ENCODE measurements around the gene KRTAP5-5.
"Not testable (repeated sequence)": the region's sequence is repeated elsewhere in the genome, so short reads cannot be mapped to it uniquely, and the experiment has no call there.

Gene KRTAP5-5

DNA sequence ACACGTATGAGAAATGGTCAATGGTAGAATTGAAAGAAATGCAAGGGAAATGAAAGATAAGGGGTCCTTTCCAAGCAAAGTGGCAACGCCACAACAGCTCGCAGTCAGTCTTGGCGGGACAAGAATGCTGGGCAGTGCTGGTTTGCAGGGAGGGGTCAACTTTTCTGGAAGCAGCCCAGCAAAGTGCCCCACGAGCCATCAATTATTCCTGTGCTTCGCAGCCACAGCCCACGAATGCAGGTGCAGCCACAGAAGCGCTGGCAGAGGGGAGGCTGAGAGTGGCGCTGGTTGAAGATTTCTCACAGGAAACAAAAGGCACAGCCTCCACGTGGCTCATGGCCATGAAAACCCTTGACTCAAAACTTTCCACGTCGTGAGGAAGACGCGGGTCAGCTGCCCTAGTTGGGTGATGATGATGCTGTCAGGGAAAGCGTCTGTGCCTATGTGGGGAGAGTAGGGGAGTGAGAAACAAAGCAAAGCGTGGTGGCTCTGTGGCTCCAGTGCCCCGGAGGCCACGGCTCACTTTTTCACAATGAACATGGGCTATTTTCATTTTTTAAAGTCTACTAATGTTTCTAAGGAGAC is 33.2 kb downstream of the KRTAP5-5 start:
- H3K9ac ChIP-seq (ENCODE audit: low read depth, low read length); H3K9me3 ChIP-seq (replicated peaks; ENCODE audit: low read length); H3K4me1 ChIP-seq (ENCODE audit: control insufficient read depth, insufficient read depth, low read length); H3K4me2 ChIP-seq (ENCODE audit: low read length); H3K4me3 ChIP-seq (ENCODE audit: low read length); H3K36me3 ChIP-seq (ENCODE audit: insufficient read depth, low read length): not testable (repeated sequence)
- H3K27me3 ChIP-seq (ENCODE audit: control insufficient read depth, insufficient read depth, low read length), result peaks cover 23% of the 10 kb centered on the region

DNA sequence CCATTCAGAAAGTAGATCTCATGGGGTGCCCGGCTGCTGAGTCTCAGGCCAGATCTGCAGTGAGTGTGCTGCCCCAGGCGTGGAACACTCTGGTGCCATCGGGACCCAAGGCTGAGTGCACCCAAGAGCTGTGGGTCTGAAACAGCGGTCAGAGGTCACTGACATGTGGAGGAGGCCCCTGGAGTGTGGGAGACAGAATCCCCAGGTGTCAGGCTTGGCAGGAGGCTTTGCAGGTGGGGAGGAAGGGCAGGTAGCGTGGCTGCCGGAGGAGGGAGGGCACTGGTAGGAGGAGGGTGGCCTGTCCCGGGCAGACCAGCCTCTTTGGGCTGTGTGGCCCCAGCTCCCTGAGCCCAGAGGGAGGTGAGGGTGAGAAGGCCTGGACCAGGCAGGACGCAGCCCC is 35.7 kb downstream of the KRTAP5-5 start:
- no peak overlapping the region for H3K9ac ChIP-seq (ENCODE audit: low read depth, low read length)
- H3K9me3 ChIP-seq (replicated peaks; ENCODE audit: low read length), result no peaks in the 10 kb centered on the region
- H3K27me3 ChIP-seq (ENCODE audit: control insufficient read depth, insufficient read depth, low read length), result peaks cover 33% of the 10 kb centered on the region
- H3K36me3 ChIP-seq (ENCODE audit: insufficient read depth, low read length), result no peaks in the 10 kb centered on the region
- no peak overlapping the region for H3K4me3 ChIP-seq (ENCODE audit: low read length)
- H3K4me1 ChIP-seq (ENCODE audit: control insufficient read depth, insufficient read depth, low read length), result no peaks in the 10 kb centered on the region
- H3K4me2 ChIP-seq (ENCODE audit: low read length), result no peak overlapping the region

DNA sequence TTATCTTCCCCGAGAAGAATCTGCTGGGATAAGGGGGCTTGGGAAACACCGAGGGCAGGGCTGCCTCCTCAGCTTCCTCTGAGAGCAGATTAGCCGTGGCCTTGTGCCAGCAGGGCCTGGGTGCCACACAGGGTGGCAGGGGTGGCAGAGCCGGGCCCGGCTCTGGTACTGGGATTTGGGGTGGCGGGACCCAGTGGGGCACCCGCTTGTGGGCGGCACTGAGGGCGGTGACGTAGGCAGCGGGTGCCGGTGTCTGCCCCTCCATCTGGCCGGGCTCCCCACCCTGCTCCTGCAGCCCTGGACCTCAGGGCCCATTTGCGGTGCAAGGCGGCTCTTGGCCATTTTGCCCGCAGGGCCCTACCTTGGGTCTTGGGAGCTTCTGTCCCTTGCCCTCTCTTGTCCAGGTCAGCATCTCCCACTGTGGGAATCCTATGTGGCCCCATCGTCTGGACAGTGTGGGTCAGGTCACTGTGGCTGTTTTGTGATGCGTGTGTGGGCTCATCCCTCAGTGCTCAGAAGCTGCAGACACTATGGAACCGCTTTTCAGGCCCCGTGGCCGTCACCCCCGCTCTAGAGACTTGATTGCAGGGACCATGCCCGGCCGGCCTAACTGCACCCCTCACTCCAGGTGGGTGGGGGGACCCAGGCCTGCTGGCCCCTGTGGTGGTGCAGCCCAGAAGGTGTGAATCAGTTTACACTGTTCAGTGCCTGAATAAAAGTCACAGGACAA is 37.7 kb downstream of the KRTAP5-5 start:
- peaks cover 40% of the 10 kb centered on the region for H3K27me3 ChIP-seq (ENCODE audit: control insufficient read depth, insufficient read depth, low read length)
- H3K9me3 ChIP-seq (replicated peaks; ENCODE audit: low read length), result no peaks in the 10 kb centered on the region
- no peak overlapping the region for H3K4me3 ChIP-seq (ENCODE audit: low read length)
- no peaks in the 10 kb centered on the region for H3K4me1 ChIP-seq (ENCODE audit: control insufficient read depth, insufficient read depth, low read length)
- H3K36me3 ChIP-seq (ENCODE audit: insufficient read depth, low read length), result no peaks in the 10 kb centered on the region
- H3K4me2 ChIP-seq (ENCODE audit: low read length), result no peak overlapping the region
- H3K9ac ChIP-seq (ENCODE audit: low read depth, low read length), result no peak overlapping the region

DNA sequence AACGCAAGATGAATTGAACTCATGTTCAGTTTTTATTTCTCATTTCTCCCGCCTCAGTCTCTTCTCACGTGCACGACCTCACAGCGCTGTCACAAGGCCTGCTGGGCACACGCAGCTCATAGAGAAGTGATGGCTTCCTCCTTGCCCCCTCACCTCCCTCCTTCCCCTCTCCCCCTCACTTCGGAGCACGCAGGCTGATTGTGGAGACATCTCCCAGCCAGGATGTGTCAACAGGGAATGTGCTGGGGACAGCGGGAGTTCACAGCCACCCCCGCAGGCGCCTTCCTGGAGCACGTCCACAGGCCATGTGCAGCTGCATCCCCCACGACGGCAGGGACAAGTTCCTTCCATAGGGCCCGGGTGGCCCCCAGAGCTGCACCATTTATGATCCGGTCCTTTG is 38.3 kb downstream of the KRTAP5-5 start:
- H3K27me3 ChIP-seq (ENCODE audit: control insufficient read depth, insufficient read depth, low read length), result peaks cover 46% of the 10 kb centered on the region
- no peaks in the 10 kb centered on the region for H3K9me3 ChIP-seq (replicated peaks; ENCODE audit: low read length)
- no peaks in the 10 kb centered on the region for H3K36me3 ChIP-seq (ENCODE audit: insufficient read depth, low read length)
- H3K4me2 ChIP-seq (ENCODE audit: low read length), result no peak overlapping the region
- no peaks in the 10 kb centered on the region for H3K4me1 ChIP-seq (ENCODE audit: control insufficient read depth, insufficient read depth, low read length)
- no peak overlapping the region for H3K9ac ChIP-seq (ENCODE audit: low read depth, low read length)
- no peak overlapping the region for H3K4me3 ChIP-seq (ENCODE audit: low read length)

GRCh38 chr11:1668911-1669473 is 39.4 kb downstream of the KRTAP5-5 start:
- no peak overlapping the region for H3K9ac ChIP-seq (ENCODE audit: low read depth, low read length)
- H3K9me3 ChIP-seq (replicated peaks; ENCODE audit: low read length), result no peaks in the 10 kb centered on the region
- H3K4me2 ChIP-seq (ENCODE audit: low read length), result no peak overlapping the region
- H3K36me3 ChIP-seq (ENCODE audit: insufficient read depth, low read length), result no peaks in the 10 kb centered on the region
- no peaks in the 10 kb centered on the region for H3K4me1 ChIP-seq (ENCODE audit: control insufficient read depth, insufficient read depth, low read length)
- no peak overlapping the region for H3K4me3 ChIP-seq (ENCODE audit: low read length)
- peaks cover 57% of the 10 kb centered on the region for H3K27me3 ChIP-seq (ENCODE audit: control insufficient read depth, insufficient read depth, low read length)

DNA sequence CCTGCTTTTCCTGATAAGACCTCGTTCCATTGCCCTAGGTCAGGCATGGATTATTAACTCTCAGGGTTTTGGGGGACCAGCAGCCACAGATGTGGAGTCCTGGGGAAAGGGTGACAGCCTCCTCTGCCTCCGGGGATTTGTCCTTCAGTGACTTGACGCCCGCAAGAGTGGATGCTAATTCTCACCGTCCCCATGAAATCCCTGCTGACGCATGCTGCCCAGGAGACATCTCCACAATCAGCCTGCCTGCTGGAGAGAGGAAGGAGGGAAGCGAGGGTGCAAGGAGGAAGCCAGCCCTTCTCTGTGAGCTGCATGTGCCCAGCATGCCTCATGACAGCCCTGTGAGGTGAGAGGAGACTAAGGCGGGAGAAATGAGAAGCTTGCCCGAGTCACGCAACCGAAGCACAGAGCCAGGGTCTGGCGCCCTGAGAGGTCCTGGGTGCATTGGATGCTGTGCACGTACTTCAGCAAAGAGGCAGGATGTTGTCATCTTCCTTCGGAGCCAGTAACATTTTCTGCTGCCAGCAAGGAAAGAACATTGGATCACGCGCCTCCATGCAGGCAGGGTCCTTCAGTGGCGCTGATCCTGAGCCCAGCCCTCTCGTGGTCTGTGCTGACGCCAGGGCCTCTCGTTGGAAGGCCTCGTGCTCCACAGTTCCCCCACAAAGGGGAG is 40.1 kb downstream of the KRTAP5-5 start:
- Histone ChIP-seq H3K4me3 (ENCODE audit: low read length) (no peak overlapping the region), H3K9me3 (replicated peaks; ENCODE audit: low read length) (no peaks in the 10 kb centered on the region), H3K4me1 (ENCODE audit: control insufficient read depth, insufficient read depth, low read length) (no peaks in the 10 kb centered on the region), H3K36me3 (ENCODE audit: insufficient read depth, low read length) (no peaks in the 10 kb centered on the region), H3K9ac (ENCODE audit: low read depth, low read length) (no peak overlapping the region), H3K4me2 (ENCODE audit: low read length) (no peak overlapping the region), H3K27me3 (ENCODE audit: control insufficient read depth, insufficient read depth, low read length) (peaks cover 64% of the 10 kb centered on the region)

DNA sequence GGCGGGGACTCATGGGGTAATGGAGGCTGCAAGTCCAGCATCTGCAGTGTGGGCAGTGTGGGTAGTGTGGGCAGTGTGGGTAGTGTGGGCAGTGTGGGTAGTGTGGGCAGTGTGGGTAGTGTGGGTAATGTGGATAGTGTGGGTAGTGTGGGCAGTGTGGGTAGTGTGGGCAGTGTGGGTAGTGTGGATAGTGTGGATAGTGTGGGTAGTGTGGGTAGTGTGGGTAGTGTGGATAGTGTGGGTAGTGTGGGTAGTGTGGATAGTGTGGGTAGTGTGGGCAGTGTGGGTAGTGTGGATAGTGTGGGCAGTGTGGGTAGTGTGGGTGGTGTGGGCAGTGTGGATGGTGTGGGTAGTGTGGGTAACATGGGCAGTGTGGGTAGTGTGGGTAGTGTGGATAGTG is 40.9 kb downstream of the KRTAP5-5 start:
- not testable (repeated sequence) for H3K4me2 ChIP-seq (ENCODE audit: low read length); H3K9me3 ChIP-seq (replicated peaks; ENCODE audit: low read length); H3K4me3 ChIP-seq (ENCODE audit: low read length); H3K36me3 ChIP-seq (ENCODE audit: insufficient read depth, low read length); H3K4me1 ChIP-seq (ENCODE audit: control insufficient read depth, insufficient read depth, low read length); H3K9ac ChIP-seq (ENCODE audit: low read depth, low read length)
- H3K27me3 ChIP-seq (ENCODE audit: control insufficient read depth, insufficient read depth, low read length), result peaks cover 71% of the 10 kb centered on the region

DNA sequence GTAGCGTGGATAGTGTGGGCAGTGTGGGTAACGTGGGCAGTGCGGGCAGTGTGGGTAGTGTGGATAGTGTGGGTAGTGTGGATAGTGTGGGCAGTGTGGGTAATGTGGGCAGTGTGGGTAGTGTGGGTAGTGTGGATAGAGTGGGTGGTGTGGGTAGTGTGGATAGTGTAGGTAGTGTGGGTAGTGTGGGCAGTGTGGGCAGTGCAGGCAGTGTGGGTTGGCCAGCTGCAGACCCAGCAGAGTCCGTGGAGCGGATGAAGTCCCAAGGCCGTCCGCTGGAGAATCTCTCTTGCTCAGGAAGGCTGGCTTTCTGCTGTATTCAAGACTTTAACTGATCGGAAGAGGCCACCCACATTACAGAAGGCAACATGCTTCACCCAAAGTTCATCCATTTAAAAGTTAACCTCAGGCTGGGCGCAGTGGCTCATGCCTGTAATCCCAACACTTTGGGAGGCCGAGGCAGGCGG is 41.4 kb downstream of the KRTAP5-5 start:
- no peak overlapping the region for H3K9ac ChIP-seq (ENCODE audit: low read depth, low read length)
- H3K36me3 ChIP-seq (ENCODE audit: insufficient read depth, low read length), result no peaks in the 10 kb centered on the region
- no peaks in the 10 kb centered on the region for H3K4me1 ChIP-seq (ENCODE audit: control insufficient read depth, insufficient read depth, low read length)
- H3K27me3 ChIP-seq (ENCODE audit: control insufficient read depth, insufficient read depth, low read length), result peaks cover 76% of the 10 kb centered on the region
- H3K4me2 ChIP-seq (ENCODE audit: low read length), result no peak overlapping the region
- H3K4me3 ChIP-seq (ENCODE audit: low read length), result no peak overlapping the region
- H3K9me3 ChIP-seq (replicated peaks; ENCODE audit: low read length), result no peaks in the 10 kb centered on the region

DNA sequence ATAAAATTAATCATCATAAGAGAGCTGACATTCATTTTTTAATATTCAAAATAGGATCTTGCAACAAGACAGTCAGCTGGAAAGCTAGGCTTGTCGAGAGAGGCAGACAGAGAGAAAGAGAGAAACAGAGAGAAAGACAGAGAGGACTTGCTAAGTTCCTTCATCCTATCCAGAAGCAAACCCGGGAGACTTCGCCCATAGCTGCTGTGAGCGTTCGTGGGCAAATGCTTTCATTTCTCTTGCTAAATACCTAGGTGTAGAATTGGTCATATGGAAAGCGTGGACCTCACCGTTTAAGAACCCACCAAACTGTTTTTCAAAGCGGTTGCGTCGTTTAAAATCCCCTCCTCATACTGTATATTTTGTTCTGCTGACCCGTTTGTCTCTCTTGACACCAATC is 42.1 kb downstream of the KRTAP5-5 start:
- no peak overlapping the region for H3K9ac ChIP-seq (ENCODE audit: low read depth, low read length)
- no peaks in the 10 kb centered on the region for H3K4me1 ChIP-seq (ENCODE audit: control insufficient read depth, insufficient read depth, low read length)
- peaks cover 83% of the 10 kb centered on the region for H3K27me3 ChIP-seq (ENCODE audit: control insufficient read depth, insufficient read depth, low read length)
- no peaks in the 10 kb centered on the region for H3K36me3 ChIP-seq (ENCODE audit: insufficient read depth, low read length)
- no peaks in the 10 kb centered on the region for H3K9me3 ChIP-seq (replicated peaks; ENCODE audit: low read length)
- no peak overlapping the region for H3K4me2 ChIP-seq (ENCODE audit: low read length)
- no peak overlapping the region for H3K4me3 ChIP-seq (ENCODE audit: low read length)

DNA sequence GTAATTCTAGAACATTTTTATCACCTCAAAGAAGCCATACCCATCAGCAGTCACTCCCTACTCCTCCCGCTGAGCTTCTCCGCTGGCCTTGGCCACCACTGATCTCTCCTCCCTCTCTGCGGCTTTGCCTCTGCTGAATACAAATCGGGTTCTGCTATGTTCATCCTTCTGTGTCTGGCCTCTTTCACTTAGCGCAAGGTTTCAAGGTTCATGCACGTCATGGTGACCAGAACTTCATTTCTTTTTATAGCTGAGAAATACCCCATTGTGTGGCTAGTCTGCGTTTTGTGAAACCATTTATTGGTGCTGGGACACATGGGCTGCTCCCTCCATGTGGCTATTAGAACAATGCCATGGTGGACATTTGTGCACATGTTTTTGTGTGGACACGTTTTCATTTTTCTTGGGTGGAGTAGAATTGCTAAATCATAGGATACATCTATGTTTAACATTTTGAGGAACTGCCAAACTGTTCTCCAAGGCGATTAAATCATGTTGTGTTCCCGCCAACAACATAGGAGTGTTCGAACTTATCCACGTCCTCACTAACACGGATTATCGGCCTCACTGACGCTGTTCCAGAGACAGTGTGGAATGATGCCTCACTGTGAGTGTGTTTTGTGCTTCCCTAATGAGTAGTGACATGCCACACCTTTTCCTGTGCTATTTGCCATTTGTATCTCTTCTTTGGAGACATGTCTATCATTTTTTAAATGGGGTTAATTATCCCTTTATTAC is 43.2 kb downstream of the KRTAP5-5 start:
- H3K4me3 ChIP-seq (ENCODE audit: low read length), result no peak overlapping the region
- no peaks in the 10 kb centered on the region for H3K9me3 ChIP-seq (replicated peaks; ENCODE audit: low read length)
- no peak overlapping the region for H3K9ac ChIP-seq (ENCODE audit: low read depth, low read length)
- no peaks in the 10 kb centered on the region for H3K4me1 ChIP-seq (ENCODE audit: control insufficient read depth, insufficient read depth, low read length)
- H3K36me3 ChIP-seq (ENCODE audit: insufficient read depth, low read length), result no peaks in the 10 kb centered on the region
- H3K27me3 ChIP-seq (ENCODE audit: control insufficient read depth, insufficient read depth, low read length), result peaks cover 82% of the 10 kb centered on the region
- H3K4me2 ChIP-seq (ENCODE audit: low read length), result no peak overlapping the region

DNA sequence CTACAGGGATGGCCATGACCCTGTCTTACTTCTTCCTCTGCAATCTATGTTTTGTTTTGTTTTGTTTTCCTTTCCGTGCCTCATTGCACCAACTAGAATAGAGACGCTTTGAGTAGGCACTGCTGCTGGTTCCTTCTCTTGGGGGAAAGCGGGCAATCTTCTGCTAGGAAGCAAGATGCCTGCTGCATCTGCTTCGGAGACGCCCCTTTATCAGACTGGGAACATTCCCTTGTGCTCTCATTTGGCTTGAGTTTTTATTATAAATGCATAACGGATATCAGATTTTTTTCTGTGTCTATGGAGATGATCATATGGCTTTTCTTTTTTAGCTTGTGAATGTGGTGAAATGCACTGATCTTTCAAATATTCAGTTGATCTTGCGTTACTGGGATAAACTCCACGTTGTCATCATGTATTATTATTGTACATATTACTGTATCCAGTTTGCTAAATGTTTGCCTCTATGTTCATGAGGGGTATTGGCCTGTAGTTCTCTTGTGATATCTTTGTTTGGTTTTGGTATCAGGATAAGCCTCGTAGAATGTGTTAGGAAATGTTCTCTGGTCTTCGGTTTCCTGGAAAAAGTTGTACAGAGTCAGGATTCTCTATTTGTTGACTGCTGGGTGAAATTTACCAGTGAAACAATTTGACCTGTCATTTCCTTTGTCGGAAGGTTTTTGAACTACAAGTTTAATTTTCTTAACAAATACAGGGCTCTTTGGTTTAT is 44.0 kb downstream of the KRTAP5-5 start:
- Histone ChIP-seq H3K9me3 (replicated peaks; ENCODE audit: low read length) (no peaks in the 10 kb centered on the region), H3K9ac (ENCODE audit: low read depth, low read length) (no peak overlapping the region), H3K36me3 (ENCODE audit: insufficient read depth, low read length) (no peaks in the 10 kb centered on the region), H3K27me3 (ENCODE audit: control insufficient read depth, insufficient read depth, low read length) (peaks cover 77% of the 10 kb centered on the region), H3K4me1 (ENCODE audit: control insufficient read depth, insufficient read depth, low read length) (no peaks in the 10 kb centered on the region), H3K4me3 (ENCODE audit: low read length) (no peak overlapping the region), H3K4me2 (ENCODE audit: low read length) (no peak overlapping the region)
